AG04450 (cell line): ENCODE results near the gene TMEM273. TPM values are rescaled to one million over a fixed set of nuclear protein-coding genes. Genes with fewer than 3 reads are reported as not detected.

Source experiments
- CTCF ChIA-PET: fragments of 300-600, 350-600 bp; formaldehyde crosslinking; extraction: SDS; loops from one replicate; lab custom pipeline; 2022; ENCODE audit warnings: antibody characterized with exemption, inconsistent platforms; lab: Charles Lee
- POLR2A ChIA-PET: fragments of 350-600 bp; formaldehyde crosslinking; extraction: SDS; loops from one replicate; lab custom pipeline; 2021; ENCODE audit warnings: antibody characterized with exemption, inconsistent platforms; lab: Yijun Ruan, JAX
- DNase-seq: peaks from one replicate; pipeline ENCODE4 v3.0.0-alpha.2; 2011; ENCODE audit warnings: low read depth, low spot score
- H3K27ac ChIP-seq: one replicate; pipeline ENCODE4 v1.5.1; 2012; ENCODE audit warnings: low read depth, low read length, control low read depth
- H3K27me3 ChIP-seq: one replicate; pipeline ENCODE4 v1.6.0; 2012; ENCODE audit warnings: low read length; ENCODE audit not compliant: control insufficient read depth, insufficient read depth
- H3K4me3 ChIP-seq: 2 replicates; pipeline ENCODE4 v1.5.1; 2011; ENCODE audit warnings: mild to moderate bottlenecking, low read depth, low read length, control low read depth
- H3K9me3 ChIP-seq: 2 replicates; pipeline ENCODE4 v1.5.1; 2012; ENCODE audit warnings: low read length; ENCODE audit not compliant: control insufficient read depth, insufficient read depth
- polyA plus RNA-seq: library from polyadenylated mRNA; depleted of rRNA; stranded (reverse); fragments of >200 nt; gene quantifications from 2 replicates; pipeline ENCODE4 v1.2.3, GENCODE V29; 2011
- TF ChIP-seq, protein P1 (sequence below): IDR thresholded peaks from 2 replicates; pipeline ENCODE4 v1.5.1; 2011; ENCODE audit warnings: low read depth, low read length, control low read depth, inconsistent platforms

TMEM273 gene
- polyA plus RNA-seq, 1 experiment, result not detected

DNA sequence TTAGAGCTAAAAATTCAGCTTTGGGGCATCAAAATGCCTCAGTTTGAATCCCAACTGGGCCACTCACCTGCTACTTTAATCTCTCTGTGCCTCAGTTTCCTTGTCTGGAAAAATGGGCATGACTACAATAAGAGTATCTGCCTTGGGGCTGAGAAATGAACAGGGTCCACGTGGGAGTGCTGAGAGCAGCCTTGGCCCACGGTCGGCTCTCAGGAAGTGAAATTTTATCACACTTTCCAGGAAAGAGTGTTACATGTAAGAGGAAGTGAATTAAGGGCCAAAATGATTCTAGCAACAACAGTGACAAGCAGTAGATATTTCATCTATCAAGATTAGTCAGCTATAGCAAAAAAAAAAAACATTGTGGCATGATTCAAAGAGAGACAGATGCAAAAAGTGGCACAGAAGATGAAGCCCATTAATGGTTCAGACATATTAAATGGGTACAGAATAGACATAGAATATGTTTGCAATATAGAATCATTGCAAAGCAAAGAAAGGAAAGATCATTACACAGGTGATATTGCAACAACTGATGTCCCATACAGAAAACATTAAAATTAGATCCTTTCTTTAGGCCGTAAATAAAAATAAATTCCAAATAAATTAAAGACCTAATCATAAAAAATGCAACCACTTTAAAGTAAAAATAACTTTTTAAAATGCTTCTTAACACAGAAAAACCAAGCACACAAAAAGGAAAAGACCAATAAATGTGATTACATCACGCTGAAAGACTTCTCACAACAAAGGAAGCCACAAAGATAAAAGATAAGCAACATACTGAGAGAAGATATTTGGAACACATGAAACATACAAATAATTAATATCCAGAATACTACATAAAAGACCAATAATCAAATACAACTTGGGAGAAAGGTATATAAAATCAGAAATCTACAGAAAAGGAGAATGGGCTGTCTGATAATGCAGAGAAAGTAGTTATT is 4.3 kb downstream of the TMEM273 start:
- TF ChIP-seq, protein P1, sequence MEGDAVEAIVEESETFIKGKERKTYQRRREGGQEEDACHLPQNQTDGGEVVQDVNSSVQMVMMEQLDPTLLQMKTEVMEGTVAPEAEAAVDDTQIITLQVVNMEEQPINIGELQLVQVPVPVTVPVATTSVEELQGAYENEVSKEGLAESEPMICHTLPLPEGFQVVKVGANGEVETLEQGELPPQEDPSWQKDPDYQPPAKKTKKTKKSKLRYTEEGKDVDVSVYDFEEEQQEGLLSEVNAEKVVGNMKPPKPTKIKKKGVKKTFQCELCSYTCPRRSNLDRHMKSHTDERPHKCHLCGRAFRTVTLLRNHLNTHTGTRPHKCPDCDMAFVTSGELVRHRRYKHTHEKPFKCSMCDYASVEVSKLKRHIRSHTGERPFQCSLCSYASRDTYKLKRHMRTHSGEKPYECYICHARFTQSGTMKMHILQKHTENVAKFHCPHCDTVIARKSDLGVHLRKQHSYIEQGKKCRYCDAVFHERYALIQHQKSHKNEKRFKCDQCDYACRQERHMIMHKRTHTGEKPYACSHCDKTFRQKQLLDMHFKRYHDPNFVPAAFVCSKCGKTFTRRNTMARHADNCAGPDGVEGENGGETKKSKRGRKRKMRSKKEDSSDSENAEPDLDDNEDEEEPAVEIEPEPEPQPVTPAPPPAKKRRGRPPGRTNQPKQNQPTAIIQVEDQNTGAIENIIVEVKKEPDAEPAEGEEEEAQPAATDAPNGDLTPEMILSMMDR, result no peak
- H3K27me3 ChIP-seq, result peaks cover 6% of the 10 kb centered on the region
- POLR2A ChIA-PET, result no interaction called here
- H3K4me3 ChIP-seq, result no peak overlapping the region
- H3K27ac ChIP-seq, result no peak overlapping the region
- CTCF ChIA-PET, result interaction anchor here (1.2 kb wide), 1 partner anchor 20 kb away, joined by 3 read pairs; no protein-coding TSS in a partner anchor
- H3K9me3 ChIP-seq, result no peaks in the 10 kb centered on the region; the same call in 1 of the 2 replicates
- no peak for DNase-seq

DNA sequence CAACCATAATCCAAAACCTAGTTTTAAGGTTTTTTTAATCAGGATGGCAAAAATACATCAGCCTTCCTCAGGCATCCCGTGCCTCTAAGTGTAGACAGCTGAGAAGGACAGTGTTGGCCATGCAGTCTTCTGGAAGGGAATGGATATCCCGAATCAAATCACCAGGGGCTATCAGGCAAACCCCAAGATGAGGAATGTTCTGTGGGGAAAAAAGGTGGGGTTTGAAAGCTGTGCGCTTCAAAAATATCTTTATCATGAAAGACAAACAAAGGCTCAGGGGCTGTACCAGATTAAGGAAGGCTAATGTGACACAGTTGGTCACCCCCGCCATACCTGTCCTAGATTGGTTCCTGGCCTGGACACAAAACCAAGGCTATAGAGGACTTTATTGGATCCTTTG is 5.4 kb downstream of the TMEM273 start:
- POLR2A ChIA-PET, result no interaction called here
- TF ChIP-seq, protein P1, result no peak

DNA sequence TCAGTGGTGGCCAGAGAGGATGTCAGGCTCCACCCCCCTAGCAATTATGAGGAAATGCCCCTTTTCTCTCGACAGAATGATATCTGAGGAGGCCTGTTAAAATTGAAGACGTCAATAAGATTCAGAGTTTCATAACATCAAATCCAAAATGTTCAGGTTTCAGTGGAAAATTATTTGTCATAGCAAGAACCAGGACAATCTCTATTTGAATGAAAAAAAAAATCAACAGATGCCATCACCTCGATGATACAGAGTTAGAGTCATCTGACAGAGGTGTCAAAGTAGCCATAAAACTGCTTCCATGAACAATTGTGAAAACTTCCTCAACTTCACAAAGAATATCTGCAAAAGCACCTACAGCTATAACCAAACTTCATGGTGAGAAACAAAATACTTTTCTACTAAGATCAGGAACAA is 7.7 kb downstream of the TMEM273 start:
- CTCF ChIA-PET, result no interaction called here
- no peaks in the 10 kb centered on the region for H3K27me3 ChIP-seq
- H3K4me3 ChIP-seq, result no peak overlapping the region
- DNase-seq, result no peak
- TF ChIP-seq, protein P1, result no peak
- POLR2A ChIA-PET, result no interaction called here
- H3K9me3 ChIP-seq, result no peaks in the 10 kb centered on the region
- no peak overlapping the region for H3K27ac ChIP-seq

More for the DNA sequence above, 5.4 kb downstream of the TMEM273 start:
- CTCF ChIA-PET, result interaction anchor here (1.2 to 1.9 kb wide), 2 partner anchors 18 to 21 kb away, joined by 3 to 6 read pairs; no protein-coding TSS in a partner anchor
- no peak for DNase-seq
- H3K27me3 ChIP-seq, result peaks cover under 1% of the 10 kb centered on the region
- no peak overlapping the region for H3K27ac ChIP-seq
- no peaks in the 10 kb centered on the region for H3K9me3 ChIP-seq
- no peak overlapping the region for H3K4me3 ChIP-seq

DNA sequence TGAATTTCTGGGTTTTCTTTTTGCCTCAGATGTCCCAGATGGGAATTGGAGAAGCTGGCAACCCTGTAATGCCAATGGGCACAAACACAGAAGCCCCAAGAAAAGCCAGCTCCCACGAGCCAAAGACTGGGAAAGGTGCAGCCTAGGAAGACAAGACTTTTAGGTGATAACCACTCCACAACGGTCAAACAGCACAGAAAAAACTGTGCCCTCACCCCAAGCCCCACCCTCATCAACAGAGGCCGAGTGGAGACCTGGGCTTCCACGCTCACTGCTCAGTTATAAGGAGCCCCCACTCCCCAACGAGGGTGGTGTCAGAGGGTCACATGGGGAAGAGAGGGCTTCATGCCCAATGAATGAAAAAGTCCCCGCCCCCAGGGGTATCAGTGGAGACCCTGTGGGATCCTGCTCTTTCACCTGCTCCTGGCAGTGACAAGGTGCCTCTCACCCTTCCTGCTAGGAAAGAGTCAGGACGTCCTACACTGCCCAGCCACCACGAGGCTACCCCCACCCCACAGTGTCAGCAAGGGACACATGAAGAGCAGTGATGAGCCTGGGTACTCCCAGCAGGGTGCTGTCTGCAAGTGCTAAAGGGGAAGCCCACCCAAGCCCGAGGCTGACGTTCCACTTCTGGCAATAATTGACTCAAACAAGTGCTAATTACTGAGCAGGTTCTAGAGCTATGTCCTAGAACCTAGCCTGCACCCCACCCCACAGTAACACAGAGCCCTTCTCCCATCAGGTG is 8.3 kb downstream of the TMEM273 start:
- Histone ChIP-seq H3K27ac (no peak overlapping the region), H3K9me3 (no peaks in the 10 kb centered on the region), H3K27me3 (no peaks in the 10 kb centered on the region), H3K4me3 (no peak overlapping the region)
- POLR2A ChIA-PET, result no interaction called here
- DNase-seq, result no peak
- CTCF ChIA-PET, result no interaction called here
- TF ChIP-seq, protein P1, result no peak
